Measurements from ENCODE around the gene HPSE2.
A peak's percentile ranks its signal among the peaks of the same experiment; 100 is the strongest.

HPSE2 gene

DNA sequence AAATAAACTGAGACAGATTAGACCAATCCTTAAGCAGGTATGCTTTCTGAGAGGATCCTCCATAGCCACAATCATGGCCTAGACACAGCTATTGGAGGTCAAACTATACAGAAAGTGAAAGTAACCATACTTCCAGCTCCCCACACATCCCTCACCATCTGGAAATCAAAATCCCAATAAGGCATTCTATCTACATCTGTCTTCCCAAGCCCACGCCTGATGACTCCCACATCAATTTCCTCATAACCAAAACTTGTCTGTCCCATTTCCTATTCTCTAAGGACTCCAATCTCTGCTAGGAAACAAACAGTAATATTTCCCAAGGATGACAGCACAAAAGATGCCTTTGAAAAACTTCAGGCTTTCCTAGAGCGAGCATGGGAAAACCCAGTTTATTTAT, 541.6 kb downstream of the HPSE2 start:
- no peak for DNase-seq

DNA sequence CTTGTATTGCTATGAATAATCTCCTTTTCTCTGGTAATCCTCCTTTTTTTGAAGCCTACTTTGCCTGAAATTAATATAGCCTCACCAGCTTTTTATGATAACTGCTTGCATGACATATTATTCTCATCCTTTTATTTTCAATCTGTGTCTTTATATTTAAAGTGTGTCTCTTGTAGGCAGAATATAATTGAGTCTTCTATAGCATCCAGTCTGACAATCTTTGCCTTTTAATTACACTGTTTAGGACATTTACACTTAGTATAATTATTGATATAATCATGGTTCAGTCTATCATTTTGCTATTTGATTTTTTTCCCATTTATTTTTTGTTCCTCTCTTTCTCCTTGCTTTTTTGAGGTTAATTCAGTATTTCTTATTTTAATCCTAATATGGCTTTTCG, 548.0 kb downstream of the HPSE2 start:
- no peak for DNase-seq

- DNase-seq: no peak
These were observed 551.4 kb downstream of the HPSE2 start for GRCh38 chr10:98684019-98684899.

DNA sequence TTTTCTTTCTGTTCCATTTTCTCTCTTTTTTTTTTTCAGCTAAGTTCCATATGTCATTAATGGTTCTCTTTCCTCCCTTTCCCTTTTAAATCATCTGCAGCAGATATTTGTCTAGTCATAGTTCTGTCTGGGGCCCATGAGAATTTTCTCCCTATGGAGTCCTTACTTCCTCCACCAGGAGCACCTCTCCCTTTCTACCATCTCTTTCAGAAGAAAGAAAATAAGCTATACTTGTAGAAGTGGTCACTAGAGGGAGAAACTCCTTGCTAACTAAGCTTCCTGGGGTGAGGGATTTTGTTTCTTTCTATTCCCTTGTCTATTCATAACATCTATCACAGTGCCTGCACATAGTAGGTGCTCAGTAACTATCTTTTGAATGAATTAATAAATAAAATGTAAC, 558.8 kb downstream of the HPSE2 start:
- no peak for DNase-seq

- no peak for DNase-seq
These were observed 559.8 kb downstream of the HPSE2 start for GRCh38 chr10:98675902-98676301.

DNA sequence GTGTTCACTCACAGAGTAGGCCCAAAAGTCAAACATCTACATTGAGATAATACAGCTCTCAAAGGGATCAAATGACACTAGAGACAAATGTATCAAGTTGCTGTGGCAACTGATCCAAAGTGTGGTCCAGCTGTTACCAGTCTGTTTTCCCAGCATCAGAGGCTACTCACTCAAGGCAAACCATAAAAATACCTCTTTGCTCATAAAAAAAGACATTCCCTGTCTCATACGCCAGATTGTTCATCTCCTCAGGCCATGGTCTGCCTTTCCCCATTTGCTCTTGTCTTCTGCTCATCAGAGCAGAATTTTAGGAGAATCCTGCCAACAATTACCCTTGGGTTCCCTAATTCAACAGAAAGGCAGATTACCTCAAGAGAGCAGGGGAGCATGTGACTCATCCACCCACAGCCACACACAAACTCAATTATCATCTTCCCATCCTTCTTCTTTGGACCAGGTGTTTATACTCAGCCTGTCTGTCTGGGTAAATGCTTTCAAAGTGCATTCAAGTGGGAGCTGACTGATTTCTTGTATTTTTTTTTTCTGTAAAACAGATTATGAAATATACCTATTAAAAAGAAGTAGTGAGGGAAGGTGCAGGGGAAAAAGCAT, 562.4 kb downstream of the HPSE2 start:
- peak in 1 of 51 donors; percentile 10 for DNase-seq

- no peak for DNase-seq
These were observed 568.6 kb downstream of the HPSE2 start for GRCh38 chr10:98667081-98667480.

DNA sequence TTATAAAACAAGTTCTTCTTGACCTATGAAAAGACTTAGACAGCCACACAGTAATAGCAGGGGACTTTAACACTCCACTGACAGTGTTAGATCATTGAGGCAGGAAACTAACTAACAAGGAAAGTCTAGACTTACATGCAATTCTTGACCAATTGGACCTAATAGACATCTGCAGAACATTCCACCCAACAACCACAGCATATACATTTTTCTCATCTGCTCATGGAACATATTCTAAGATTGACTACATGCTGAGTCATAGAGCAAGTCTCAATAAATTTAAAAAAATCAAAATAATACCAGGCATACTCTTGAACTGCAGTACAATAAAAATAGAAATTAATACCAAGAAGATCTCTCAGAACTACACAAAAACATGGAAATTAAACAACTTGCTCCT, 569.4 kb downstream of the HPSE2 start:
- no peak for DNase-seq

GRCh38 chr10:98664329-98665042, 571.2 kb downstream of the HPSE2 start:
- no peak for DNase-seq

DNA sequence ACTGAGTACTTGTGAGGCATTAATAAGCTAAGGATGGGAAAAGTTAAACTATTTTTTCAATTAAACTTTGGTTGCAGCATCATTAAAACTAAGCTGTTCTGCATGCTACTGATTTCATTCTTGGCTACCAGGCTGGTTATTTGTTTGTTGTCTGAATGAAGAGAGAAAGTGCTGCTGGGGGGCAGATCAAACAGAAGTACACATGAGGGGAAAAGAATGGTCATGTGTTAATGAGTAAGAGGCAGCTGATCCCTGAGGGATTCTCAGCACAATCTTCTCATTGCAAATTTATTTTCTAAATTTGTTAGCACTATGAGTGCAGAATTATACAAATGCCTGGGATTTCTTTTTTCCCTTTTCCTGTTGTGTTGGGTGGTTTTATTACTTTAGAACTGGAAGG, 575.7 kb downstream of the HPSE2 start:
- no peak for DNase-seq

DNA sequence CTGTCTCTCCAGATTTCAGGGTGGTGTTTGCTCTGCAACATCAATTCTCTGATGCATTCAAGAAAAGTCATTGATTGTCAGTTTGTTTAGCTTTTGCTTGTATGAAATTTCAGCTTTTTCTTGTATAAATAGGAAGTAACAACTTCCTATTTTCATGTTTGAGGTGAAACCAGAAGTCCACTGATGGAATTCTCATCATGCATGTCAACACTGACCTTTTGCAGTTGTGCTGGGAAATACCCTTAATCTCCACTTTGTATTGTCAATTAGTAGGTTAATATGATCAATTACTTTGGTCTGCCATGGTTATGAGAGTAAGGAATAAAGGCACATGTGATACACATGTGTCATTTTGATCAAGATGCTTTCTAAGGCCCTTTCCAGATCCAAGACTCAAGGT, 580.2 kb downstream of the HPSE2 start:
- no peak for DNase-seq

DNA sequence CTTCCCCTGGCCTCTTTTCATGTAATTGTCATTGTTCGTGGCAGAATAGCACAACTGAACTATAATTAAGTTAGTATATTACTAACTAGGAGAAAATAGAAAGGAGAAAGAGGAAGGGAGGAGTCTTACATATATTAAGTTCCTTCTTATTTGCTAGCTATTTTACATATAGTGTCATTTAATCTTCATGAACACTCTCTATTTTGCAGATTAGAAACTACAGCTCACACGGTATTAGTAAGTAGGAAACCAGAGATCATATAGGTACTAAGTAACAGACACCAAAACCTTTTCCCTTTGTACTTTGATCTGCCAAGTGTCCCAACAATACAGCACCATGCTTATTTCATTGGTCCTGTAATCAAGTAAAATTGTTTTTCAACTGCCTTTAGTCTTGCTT, 586.5 kb downstream of the HPSE2 start:
- DNase-seq: no peak

GRCh38 chr10:98646998-98647917, 588.4 kb downstream of the HPSE2 start:
- DNase-seq: no peak

GRCh38 chr10:98644466-98644865, 591.2 kb downstream of the HPSE2 start:
- no peak for DNase-seq

- DNase-seq: no peak
These were observed 593.4 kb downstream of the HPSE2 start for GRCh38 chr10:98642281-98642680.

GRCh38 chr10:98638920-98639319, 596.7 kb downstream of the HPSE2 start:
- no peak for DNase-seq

- no peak for DNase-seq
These were observed 598.7 kb downstream of the HPSE2 start for GRCh38 chr10:98636921-98637329.

GRCh38 chr10:98632456-98633150, 603.0 kb downstream of the HPSE2 start:
- DNase-seq: no peak

DNA sequence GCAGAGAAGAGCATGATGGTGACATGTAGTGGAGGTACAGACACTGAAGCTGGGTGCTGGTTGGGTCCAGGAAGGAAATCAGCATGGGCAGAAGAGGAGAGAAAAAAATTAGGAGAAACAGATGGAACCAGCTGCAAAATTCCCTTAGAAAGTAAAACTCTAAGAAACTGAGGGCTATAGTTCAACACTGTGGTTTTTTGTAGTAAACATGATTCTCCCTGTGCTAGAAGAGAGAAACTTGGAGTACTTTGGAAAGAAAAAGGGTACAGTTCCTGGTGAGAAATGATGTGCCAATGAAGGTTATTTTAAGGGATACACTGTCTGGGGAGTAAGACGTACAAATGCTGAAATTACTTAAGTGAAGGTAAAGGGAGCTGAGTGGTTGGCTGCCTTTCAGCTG, 607.4 kb downstream of the HPSE2 start:
- DNase-seq: no peak

DNA sequence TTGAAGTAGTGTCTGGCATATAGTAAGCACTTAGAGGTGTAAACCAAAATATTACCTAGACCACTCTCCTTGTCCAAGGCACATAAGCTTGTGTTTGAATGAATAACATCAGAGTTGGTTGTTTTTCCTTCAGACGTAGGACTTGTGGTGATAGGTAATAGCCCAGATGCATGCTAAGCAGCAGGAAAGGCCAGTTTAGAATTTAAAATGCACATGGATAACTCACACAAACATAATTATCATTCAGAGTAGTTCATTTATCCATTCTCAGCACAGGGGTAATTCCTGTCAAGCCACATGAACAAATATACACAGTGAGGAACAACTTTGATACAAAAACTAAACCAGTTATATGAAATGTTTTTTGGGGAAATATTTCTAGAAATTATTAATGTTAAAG, 607.9 kb downstream of the HPSE2 start:
- DNase-seq: no peak

DNA sequence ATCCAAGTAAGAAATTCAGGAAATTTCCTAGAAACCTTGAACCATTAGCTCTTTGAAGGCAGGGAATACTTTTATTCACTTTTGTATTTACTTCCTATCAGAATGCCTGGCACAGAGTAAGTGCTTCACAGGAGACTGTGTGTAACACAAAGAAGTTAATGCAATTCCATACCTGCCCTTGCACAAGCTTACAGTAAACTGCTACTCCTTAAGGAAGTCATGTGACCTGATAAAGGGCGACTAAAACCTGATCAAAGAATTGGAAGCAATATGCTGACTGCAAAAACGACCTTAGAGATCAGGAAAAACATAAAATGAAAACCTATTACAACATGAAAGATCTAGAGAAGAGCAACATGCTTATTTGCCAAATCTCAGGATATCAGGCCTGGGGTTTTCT, 610.7 kb downstream of the HPSE2 start:
- no peak for DNase-seq
